ENCODE data around the gene MBD1. TPM values are rescaled to one million over a fixed set of nuclear protein-coding genes. Genes with fewer than 3 reads are reported as not detected.

MBD1 gene
- total RNA-seq, 6 experiments from 2014 or later, result 29.7 to 32.4 (median 30.7) TPM

DNA sequence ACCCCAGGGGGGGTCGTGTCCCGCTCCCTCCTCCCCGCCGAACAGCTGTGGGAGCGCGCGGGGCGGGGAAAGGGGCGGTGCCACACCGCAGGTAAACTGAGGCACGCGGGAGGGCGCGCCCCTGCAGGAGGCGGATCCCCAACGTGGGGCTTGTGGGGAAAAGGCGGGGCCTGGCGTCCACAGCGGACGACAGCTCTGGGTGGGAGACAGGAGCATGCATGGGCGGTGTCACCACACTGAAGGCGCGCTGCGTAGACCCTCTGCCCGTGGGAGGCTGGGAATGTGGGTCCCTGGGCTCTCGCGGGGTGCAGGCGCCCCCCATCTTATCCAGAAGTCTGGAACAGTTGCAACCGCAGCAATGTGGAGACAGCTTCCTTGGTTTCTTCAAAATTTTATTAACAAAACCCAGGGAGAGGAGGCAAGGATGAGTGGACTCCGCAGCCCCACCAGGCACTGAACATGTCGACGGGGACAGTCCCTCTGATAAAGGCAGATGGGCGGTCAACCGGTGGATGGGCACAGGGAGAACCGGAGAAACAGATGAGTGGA is 723 bp upstream of the MBD1 start:
- H3K36me3 ChIP-seq, result peaks cover 0 to 23% (median 2%) of the 10 kb centered on the region in 4 donors
- H3K27me3 ChIP-seq, result no peaks in the 10 kb centered on the region
- TF ChIP-seq, protein P1, sequence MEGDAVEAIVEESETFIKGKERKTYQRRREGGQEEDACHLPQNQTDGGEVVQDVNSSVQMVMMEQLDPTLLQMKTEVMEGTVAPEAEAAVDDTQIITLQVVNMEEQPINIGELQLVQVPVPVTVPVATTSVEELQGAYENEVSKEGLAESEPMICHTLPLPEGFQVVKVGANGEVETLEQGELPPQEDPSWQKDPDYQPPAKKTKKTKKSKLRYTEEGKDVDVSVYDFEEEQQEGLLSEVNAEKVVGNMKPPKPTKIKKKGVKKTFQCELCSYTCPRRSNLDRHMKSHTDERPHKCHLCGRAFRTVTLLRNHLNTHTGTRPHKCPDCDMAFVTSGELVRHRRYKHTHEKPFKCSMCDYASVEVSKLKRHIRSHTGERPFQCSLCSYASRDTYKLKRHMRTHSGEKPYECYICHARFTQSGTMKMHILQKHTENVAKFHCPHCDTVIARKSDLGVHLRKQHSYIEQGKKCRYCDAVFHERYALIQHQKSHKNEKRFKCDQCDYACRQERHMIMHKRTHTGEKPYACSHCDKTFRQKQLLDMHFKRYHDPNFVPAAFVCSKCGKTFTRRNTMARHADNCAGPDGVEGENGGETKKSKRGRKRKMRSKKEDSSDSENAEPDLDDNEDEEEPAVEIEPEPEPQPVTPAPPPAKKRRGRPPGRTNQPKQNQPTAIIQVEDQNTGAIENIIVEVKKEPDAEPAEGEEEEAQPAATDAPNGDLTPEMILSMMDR (IDR thresholded peaks at IDR 0.05), result no peak
- WGBS (ENCODE audit: insufficient coverage, low coverage, low lambda C conversion rate, missing lambda C conversion rate), result 71% methylated on average over 4 of the region's 35 CpGs
- H3K4me3 ChIP-seq, result peak overlapping the region; percentile 72 to 86 (median 86)
- peaks cover 0 to 25% (median 6%) of the 10 kb centered on the region in 4 donors for H3K4me1 ChIP-seq
- peak overlapping the region; percentile 84 to 91 (median 89) for H3K27ac ChIP-seq
- no peak for DNase-seq
- no peak for ATAC-seq
- intact Hi-C loops (cut with DNase I), result loop anchor here in 1 of 2 donors (10.0 kb wide), 1 partner anchor 73 kb away; no protein-coding TSS in a partner anchor
- no peaks in the 10 kb centered on the region for H3K9me3 ChIP-seq

GRCh38 chr18:50280707-50281294 is 522 bp downstream of the MBD1 start:
- DNase-seq (no peak), ATAC-seq (no peak)
- peak overlapping the region; percentile 72 to 86 (median 86) for H3K4me3 ChIP-seq
- WGBS (ENCODE audit: insufficient coverage, low coverage, low lambda C conversion rate, missing lambda C conversion rate), result under 1% methylated on average over 16 of the region's 16 CpGs
- peaks cover 0 to 23% (median 6%) of the 10 kb centered on the region in 4 donors for H3K4me1 ChIP-seq
- intact Hi-C loops (cut with DNase I), result loop anchor here in 1 of 2 donors (10.0 kb wide), 1 partner anchor 74 kb away; no protein-coding TSS in a partner anchor
- H3K27ac ChIP-seq, result peak overlapping the region; percentile 84 to 91 (median 89)
- H3K36me3 ChIP-seq, result peaks cover 0 to 36% (median 11%) of the 10 kb centered on the region in 4 donors
- TF ChIP-seq POLR2A (IDR thresholded peaks at IDR 0.05), result no peak
- TF ChIP-seq, protein P1 (IDR thresholded peaks at IDR 0.05), result no peak
- H3K27me3 ChIP-seq, result no peaks in the 10 kb centered on the region
- H3K9me3 ChIP-seq, result no peaks in the 10 kb centered on the region

- Histone ChIP-seq H3K36me3 (peaks cover 0 to 46% (median 17%) of the 10 kb centered on the region in 4 donors), H3K27me3 (no peaks in the 10 kb centered on the region), H3K4me3 (no peak overlapping the region), H3K4me1 (peaks cover 0 to 23% (median 6%) of the 10 kb centered on the region in 4 donors), H3K9me3 (no peaks in the 10 kb centered on the region), H3K27ac (no peak overlapping the region)
- no peak for ATAC-seq
- intact Hi-C loops (cut with DNase I), result loop anchor here in 1 of 2 donors (10.0 kb wide), 1 partner anchor 75 kb away; no protein-coding TSS in a partner anchor
- TF ChIP-seq POLR2A (IDR thresholded peaks at IDR 0.05), result no peak
- TF ChIP-seq, protein P1 (IDR thresholded peaks at IDR 0.05), result no peak
- peak in 1 of 3 donors; percentile 48 for DNase-seq
- 43% methylated on average over 2 of the region's 7 CpGs for WGBS (ENCODE audit: insufficient coverage, low coverage, low lambda C conversion rate, missing lambda C conversion rate)
Measured at GRCh38 chr18:50279752-50280151, 1.6 kb downstream of the MBD1 start.

- TF ChIP-seq, protein P1 (IDR thresholded peaks at IDR 0.05), result no peak
- TF ChIP-seq POLR2A (IDR thresholded peaks at IDR 0.05), result no peak
- Histone ChIP-seq H3K4me1 (peaks cover 0 to 23% (median 6%) of the 10 kb centered on the region in 4 donors), H3K36me3 (peaks cover 0 to 64% (median 28%) of the 10 kb centered on the region in 4 donors), H3K9me3 (no peaks in the 10 kb centered on the region), H3K27ac (no peak overlapping the region), H3K4me3 (no peak overlapping the region), H3K27me3 (no peaks in the 10 kb centered on the region)
- ATAC-seq (no peak), DNase-seq (no peak)
- 88% methylated on average over 6 of the region's 6 CpGs for WGBS (ENCODE audit: insufficient coverage, low coverage, low lambda C conversion rate, missing lambda C conversion rate)
- intact Hi-C loops (cut with DNase I), result no loop called here
Measured at GRCh38 chr18:50277942-50278341, 3.4 kb downstream of the MBD1 start.

Measured in right lobe of liver (tissue), 6 donors.